ENCODE results near the gene ACR.

Gene ACR

DNA sequence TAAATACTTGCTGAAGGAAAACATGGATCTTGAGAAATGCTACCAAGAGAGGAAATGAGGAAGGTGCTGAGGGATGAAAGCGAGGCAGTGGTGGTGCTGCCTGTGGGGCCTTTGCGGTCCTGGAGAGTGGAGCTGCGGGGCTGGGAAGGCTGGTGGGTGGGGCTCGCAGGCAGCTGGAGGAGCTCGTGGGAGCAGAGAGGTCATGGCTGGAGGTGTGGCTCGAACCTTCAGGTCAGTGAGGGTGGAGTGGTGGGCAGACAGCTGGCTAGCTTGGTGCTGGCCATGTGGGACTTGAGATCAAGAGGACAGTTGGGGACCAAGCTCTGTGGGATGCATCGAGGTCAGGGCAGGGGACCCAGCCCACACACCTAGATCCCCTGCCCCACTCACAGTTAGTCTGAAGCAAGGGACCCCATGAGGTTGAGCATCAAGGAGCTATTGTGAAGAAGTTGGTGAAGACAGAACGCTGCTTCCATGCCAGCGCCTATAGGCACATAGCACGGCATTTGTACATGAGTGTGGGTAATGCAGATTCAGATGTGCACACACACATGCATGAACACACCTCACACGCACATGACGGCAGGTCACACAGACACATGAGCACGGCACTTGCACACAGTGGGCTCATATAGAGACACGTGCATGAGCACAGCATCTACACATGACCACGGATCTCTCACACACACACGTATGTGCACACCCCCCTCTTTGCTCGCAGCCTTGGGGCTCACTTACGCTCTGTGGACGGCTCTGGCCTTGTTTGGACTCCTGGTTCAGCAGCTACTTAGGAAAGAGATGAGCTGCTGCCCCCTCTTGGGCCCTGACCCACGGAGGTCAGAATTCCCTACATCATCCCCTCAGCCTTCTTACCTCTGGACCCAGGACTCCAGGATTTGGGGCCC lies 34.9 kb upstream of the ACR start:
- no peak for DNase-seq (ENCODE audit: low spot score)

DNA sequence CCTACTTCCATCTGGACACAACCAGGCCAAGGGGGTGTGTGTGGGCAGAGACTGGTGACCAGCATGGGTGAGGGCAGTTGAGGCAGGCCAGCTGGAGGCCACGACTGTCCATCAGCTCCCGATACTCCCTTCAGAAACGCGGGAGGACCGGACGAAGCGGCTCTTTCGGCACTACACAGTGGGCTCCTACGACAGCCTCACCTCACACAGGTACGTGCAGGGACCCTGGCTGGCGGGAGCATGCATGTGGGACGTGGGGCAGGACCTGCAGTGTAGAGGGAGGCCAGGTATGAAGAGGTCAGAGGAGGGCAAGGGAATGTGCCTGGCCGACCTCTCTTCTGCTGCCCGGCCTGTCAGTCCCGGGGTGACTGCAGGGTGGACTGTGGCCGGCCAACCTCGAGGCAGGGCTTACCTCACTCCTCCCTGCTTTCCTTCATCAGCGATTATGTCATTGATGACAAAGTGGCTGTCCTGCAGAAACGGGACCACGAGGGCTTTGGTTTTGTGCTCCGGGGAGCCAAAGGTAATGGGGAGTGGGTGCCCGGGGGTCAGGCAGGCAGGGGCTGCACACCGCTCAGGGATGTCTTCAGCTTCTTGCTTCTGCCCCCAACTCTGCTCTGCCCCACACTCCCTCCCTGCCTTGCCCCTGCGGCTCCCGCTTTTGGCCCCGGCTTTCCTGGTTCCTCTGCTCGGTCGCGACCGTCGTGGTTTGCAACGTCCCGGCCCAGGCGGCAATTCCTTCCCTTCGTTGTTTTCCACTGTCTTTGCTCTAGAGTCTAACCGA lies 34.1 kb upstream of the ACR start:
- DNase-seq (ENCODE audit: low spot score): no peak

DNA sequence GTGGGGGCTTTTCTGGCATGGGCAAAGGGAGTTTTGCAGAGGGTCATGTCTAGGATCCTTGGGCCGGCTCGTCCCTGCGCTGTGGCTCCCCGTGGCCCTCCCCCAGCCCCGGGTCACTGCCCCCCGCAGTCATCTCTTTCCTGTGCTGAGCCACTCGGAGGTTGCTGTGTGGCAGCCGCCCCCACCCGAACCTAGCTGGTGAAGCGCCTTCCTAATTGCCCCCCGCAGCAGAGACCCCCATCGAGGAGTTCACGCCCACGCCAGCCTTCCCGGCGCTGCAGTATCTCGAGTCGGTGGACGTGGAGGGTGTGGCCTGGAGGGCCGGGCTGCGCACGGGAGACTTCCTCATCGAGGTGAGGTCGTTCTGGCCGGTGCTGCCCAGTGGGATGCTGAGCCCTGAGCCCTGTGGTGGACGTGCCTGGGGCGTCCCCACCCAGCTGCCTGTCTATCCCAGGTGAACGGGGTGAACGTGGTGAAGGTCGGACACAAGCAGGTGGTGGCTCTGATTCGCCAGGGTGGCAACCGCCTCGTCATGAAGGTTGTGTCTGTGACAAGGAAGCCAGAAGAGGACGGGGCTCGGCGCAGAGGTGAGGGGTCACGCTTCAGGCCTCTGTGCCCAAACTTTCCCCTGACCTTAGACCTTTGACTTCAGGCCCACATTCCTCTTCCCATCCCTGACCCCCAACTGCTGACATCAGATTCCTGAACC lies 33.3 kb upstream of the ACR start:
- no peak for DNase-seq (ENCODE audit: low spot score)

DNA sequence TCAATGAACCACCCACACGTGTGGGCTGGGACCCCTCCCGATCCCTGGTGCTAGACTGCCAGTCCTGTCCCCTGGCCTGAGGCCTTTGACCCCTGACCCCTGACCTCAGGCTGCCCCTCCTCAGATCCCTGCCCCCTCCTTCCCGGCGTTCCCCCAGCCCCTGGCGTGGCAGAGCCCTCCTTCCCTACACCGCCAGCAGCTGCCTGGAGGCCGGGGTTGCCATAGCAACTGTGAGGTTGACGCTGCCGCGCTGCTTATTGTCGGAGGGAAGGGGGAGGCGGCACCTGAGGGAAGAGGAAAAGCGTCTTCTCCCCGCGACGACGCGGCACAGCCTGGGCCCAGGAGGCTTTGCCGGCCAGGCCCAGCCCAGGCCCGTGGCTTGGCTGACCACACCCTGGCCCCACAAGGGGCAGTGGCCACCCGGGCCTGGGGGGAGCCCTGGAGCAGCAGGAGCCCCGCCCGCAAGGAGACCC lies 32.7 kb upstream of the ACR start:
- peak; percentile 56 for DNase-seq (ENCODE audit: low spot score)

DNA sequence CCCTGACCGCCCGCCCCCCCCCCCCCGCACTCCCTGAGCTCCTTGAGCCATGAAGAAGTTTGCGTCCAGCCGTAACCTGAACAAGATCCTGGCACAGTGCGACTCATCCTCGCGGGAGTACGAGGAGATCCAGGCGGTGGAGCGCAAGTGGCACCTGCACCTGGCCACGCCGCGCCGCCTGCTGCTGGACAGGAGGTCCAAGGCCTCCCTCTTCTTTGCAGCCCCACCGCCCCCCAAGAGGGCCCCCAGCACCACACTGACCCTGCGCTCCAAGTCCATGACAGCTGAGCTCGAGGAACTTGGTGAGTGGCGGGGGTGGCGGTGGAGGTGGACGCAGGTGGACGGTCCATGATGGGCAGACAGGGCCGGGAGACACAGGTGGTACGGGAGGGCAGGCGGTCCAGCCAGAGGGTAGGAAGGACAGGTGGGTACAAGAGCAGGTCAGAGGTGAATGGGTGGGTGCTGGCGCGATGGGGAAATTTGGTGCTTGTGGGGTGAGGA lies 32.1 kb upstream of the ACR start:
- DNase-seq (ENCODE audit: low spot score): no peak

DNA sequence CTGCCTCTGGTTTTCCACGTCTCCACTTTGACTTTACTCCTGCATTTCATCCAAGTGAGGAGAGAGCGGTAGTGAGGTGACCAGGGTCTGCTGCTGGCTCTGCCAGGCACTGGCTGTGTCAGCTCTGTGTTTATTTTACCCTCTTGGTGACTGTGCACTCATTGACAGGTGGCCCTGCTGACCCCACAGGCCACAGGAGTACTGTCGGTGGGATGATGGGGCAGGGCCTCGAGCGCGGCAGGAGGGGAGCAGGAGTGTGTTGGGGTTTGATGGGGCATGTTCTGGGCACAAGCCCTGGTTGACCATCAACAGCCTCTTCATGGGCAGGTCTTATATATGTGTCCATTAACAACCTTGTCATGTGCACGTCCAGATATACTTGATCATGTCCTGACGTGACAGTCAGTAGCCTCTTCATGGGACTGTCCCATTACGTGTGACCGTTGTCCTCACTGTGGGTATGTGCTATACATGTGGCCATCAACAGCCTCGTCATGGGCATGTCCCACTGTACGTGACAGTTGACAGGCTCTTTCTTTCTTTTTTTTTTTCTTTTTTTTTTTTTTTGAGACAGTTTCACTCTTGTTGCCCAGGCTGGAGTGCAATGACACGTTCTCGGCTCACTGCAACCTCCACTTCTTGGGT lies 31.4 kb upstream of the ACR start:
- DNase-seq (ENCODE audit: low spot score): no peak

DNA sequence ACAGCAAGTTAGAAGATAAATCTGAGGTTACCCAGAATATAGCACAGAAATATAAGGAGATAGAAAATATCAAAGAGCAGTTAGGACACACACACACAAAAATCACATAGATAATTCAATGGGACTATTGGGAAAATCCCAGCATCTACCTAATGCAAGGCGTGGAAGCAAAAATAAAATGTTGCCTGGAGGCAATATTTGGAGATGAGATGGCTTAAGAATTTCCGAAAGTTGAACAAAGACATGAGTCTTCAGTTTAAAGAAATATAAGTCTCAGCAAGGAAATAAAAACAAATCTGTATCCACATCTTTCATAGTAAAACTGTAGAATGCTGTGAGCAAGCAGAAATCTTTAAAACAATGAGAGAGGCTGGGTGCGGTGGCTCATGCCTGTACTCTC lies 29.5 kb upstream of the ACR start:
- DNase-seq (ENCODE audit: low spot score): no peak

DNA sequence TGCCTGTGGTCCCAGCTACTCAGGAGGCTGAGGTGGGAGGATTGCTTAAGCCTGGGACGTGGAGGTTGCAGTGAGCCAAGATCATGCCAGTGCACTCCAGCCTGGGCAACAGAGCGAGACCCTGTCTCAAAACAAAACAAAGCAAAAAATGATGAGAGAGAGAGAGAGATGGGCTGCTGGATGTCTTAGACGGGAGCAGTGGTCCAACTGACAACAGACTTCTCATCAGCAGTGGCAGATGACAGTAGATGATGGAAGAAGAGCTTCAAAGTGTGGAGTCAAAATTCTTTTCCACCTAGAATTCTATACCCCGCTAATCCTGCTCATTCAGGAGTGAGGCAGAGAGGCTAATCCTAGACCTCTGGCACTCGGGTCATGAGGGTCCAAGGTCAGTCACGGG lies 29.0 kb upstream of the ACR start:
- DNase-seq (ENCODE audit: low spot score): no peak

DNA sequence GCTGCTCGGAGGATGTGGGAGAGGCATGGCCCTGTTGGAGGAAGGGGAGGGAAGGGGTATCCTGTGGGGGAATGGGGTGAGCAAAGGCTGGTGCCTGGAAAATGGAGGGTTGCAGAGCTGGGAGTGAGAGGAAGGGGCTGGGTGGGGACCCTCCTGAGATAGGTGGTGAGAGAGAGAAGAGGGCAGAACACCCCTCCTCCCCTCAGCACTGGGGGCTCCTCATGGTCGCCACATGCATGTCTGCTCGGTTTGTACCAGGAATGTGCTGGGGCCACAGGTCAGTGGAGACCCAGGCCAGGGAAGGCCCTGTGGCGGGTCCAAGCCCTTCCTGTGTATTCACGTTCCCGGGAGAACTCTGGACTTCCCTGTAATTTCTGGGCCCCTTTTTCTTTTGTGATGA lies 27.8 kb upstream of the ACR start:
- no peak for DNase-seq (ENCODE audit: low spot score)

DNA sequence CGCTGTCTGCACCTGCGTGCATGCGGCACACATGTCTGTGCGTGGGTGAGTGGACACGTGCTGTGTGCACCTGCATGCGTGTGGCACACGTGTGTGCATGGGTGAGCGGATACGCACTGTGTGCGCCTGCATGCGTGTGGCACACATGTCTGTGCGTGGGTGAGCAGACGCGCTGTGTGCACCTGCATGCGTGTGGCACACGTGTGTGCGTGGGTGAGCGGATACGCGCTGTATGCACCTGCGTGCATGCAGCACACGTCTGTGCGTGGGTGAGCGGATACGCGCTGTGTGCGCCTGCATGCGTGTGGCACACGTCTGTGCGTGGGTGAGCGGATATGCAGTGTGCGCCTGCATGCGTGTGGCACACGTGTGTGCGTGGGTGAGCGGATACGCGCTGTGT lies 27.1 kb upstream of the ACR start:
- no peak for DNase-seq (ENCODE audit: low spot score)

DNA sequence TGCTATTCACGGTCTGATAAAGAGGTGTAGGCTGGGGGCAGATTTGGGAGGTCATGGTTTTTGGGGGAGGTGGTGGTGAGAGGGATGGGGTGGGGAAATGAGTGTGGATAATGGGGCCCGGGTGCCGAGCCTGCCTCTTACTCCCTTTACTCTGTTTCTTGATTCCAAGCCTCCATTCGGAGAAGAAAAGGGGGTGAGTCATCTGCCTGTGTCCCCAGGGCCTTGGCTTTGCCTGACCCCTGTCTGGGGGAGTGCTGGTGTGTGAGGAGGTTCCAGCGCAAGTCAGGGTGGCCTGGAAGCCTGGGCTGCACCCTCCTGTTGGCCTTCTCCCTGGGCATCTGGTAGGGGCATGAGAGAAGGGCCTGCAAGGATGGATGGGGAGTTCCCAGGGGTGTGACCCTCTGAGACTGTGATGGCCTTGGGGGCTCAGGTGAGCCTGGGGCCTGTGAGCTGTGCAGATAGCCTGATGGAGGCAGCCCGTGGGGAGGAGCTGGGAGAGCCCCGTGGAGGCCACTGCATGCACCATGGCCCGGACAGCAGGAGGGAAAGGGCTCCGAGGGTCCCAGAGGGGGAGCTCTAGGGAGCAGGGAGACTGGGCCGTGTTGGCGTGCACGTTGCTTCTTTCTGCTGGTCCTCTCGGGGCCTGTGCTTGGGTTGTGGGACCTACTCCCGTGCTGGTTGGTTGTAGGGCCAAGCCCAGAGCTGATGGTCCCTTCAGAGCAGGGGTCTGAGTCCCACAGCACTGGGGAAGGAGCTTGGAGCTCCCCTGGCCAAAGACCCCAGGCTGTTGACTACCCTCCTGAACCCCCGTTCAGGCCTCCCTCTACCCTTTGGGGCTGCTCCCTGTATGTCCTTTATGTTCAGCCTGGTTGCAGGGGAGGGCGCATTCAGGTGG lies 26.3 kb upstream of the ACR start:
- DNase-seq (ENCODE audit: low spot score): no peak

DNA sequence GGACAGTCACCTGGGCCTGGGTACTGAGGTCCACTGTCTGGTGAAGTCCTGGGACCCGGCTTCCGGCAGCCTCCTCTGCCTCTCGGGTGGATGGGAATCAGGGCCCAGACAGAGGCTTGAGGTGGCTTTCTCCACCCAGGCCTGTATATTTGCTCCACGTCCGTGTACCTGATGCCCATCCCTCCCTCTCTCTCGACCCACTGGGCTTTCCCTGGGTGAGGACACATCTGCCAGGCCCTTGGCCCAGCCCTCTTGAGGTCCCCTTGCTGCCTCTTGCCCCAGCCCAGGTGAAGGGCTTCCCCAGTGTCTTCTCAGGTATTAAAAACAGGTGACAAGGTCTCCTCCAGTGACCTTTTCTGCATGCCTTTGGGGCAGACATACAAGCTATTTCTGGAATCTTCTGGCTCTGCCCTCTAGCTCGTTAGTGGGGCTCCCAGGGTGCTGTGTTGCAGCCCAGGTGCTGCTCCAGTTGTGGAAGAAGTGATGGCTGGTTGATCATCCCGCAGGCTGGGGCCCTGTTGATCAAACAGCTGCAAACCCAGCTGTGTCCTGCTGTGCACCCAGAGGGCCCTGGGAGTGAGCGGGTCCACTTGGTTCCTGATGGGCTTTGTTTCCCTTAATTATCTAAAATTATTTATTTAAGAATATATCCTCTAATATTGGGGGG lies 25.5 kb upstream of the ACR start:
- DNase-seq (ENCODE audit: low spot score): no peak

DNA sequence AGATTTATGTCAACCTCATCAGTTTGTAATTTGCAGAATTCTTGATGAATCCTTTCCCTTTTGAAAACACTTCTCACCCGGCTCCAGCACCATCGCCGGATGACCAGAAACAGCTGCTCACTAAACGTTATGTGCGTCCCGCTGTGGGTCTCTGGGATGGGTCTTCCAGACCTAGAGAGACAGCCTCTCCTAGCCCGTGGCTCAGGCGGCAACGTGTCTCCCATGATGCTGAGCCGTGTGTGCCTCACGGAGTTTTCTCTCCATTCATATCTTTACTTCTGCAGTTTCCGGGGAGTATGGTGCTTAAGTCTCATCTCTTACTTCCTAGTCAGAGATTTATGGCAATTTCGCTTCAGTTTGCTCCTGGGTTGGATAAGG lies 25.0 kb upstream of the ACR start:
- no peak for DNase-seq (ENCODE audit: low spot score)

DNA sequence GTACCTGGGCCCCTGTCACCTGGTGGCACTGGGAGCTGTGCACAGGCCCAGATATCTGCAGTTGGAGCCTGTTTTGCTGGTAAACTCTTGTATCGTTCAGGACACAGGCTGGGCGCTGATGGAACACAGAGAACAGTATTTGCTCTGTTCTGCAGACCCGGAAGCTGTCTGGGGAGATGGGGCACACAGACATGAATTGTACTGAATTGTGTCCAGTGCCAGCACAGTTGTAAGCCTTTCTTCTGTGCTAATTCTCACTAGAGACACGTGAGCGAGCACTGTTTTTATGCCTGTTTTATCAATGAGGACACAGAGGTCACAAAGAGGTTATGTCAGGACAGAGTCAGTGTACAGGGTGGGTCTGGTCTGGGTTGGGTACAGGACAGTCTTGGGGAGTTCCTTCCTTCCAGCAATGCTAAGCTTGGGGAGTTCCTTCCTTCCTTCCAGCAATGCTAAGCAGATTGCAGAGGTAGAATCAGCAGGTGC lies 24.4 kb upstream of the ACR start:
- no peak for DNase-seq (ENCODE audit: low spot score)

DNA sequence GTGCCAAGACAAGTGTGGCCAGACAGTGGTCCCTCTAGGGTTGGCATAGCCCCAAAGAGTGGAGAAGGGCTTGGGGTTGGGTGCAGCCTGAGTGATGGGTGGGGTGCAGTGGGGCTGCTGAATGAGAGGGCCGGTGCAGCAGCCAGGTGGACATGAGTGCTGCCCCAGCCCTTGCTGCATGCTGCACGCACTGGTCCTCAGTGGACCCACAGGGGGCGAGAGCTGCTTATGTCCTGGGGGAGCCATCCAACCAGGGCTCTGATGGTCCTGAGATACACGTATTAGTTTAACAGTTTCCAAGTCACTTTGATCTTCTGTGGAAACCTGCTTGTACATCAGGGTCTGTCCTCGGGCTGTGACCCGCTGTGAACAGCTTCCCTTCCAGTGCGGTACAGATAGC lies 23.9 kb upstream of the ACR start:
- DNase-seq (ENCODE audit: low spot score): no peak

DNA sequence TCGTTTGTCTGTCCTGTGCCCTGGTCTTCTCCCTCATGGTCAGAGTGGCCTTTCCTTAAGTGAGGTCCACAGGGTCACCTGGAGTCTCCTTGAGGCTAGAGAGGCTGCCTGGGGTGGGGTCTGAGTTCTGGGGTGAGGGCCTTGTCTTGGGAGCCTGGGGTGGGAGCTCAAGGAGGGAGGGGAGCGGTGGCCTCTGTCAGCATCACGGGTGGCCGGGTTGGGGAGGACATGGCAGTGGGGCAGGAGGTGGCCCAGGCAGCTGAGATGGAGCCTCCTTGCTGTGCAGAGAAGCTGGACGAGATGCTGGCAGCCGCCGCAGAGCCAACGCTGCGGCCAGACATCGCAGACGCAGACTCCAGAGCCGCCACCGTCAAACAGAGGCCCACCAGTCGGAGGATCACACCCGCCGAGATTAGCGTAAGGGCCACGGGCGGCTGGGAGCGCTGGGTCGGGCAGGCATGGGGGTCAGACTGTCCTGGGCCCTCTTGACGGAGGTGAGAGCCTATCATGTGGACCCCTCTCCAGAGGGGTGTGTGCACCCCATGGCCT lies 23.3 kb upstream of the ACR start:
- DNase-seq (ENCODE audit: low spot score): no peak

DNA sequence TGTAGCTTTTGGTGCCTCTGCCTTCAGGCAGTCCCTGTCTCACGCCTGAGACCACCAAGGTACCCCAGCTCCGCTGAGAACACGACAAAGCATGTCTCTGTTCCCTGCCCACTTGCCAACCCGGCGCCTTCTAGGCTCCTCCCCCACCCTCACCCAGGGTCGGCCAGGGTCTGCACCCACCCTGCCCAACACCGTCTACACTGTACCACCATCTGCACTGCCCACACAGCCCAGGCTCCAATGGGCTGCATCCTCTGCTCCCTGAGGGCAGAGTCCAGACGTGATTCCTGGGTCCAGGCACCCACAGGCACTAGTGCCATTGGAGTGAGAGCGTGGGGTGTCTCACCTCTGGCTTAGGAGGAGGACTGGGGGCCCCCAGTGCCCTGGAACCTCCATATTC lies 22.8 kb upstream of the ACR start:
- DNase-seq (ENCODE audit: low spot score): no peak

DNA sequence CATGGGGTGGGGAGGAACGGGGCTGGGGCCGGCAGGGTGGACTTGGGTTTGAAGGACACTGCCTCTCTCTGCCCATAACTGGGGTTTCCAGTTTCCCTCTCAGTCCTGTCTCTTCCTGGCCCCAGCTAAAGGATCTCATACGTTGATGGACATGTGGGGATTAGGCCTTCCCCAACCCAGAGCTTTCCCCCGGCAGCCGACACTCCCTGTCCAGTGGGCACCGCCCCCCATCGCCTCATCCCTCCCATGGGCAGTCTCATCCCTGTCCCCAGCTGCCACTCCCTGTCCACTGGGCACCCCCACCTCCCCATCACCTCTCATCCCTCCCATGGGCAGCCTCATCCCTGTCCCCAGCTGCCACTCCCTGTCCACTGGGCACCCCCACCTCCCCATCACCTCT lies 22.2 kb upstream of the ACR start:
- no peak for DNase-seq (ENCODE audit: low spot score)

DNA sequence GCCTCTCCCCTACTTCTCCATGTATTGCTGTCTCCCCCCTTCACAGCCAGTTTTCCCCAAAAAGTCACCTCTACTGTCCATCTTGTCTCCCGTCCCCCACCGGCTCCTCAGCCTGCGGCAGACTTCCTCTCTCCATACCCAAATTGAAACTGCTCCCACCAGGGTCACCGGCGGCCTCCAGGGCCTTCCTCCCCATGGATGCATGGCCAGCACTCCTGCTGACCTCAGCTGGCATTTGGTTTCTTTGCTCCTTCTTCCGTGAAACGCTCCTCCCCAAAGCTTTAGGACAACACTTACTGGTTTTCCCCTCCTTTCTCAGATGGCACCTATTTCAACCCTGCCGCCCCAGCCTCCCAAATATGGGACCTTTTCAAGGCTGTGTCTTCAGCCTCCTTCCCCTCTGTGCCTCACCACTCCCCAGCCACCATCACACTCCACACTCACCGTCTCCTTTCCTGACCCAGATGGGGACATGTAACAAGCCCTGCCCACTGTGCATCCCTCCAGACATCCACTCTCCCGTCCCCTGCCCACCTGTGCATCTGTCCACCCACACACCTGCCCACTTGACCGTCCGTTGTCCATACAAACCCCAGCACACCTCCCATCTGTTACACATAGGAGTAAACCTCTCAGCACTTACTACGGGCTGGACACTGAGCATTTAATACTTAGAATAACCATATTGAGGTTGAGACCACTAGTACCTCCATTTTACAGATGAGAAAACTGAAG lies 21.5 kb upstream of the ACR start:
- DNase-seq (ENCODE audit: low spot score): no peak

Measured in AG08396 (cell line).